Brain microvascular endothelial cell (primary cell): ENCODE measurements around the gene TFIP11.

ENCODE experiments used
- DNase-seq: peaks from one replicate; pipeline ENCODE4 v3.0.0-alpha.2; 2020
- H3K27ac ChIP-seq: fragments of 250-450 bp; sonication (Bioruptor Pico); 2 replicates; pipeline ENCODE4 v1.5.1; 2020; ENCODE audit warnings: mild to moderate bottlenecking, moderate library complexity
- H3K27me3 ChIP-seq: fragments of 250-450 bp; sonication (Bioruptor Pico); replicated peaks from 2 replicates; pipeline ENCODE4 v1.5.1; 2020; ENCODE audit warnings: mild to moderate bottlenecking
- H3K36me3 ChIP-seq: fragments of 250-450 bp; sonication (Bioruptor Pico); replicated peaks from 2 replicates; pipeline ENCODE4 v1.5.1; 2020; ENCODE audit warnings: mild to moderate bottlenecking
- H3K4me3 ChIP-seq: 2 replicates; pipeline ENCODE4 v1.5.1; 2011; ENCODE audit warnings: low read depth, mild to moderate bottlenecking, control low read depth, low read length, moderate library complexity
- CTCF ChIP-seq: IDR thresholded peaks from 2 replicates; pipeline ENCODE4 v1.5.1; 2011; ENCODE audit warnings: low read depth, mild to moderate bottlenecking, moderate library complexity, low read length, control low read depth, inconsistent platforms; ENCODE audit errors: missing control alignments
- in situ Hi-C: cut with HindIII; loops from 2 replicates; pipeline ENCODE4 v1.10.0; 2017; ENCODE audit warnings: low sequenced_read_pairs, low pct_ligation_motif_present

TFIP11 gene

GRCh38 chr22:26462641-26463040 is 49.6 kb downstream of the TFIP11 start:
- Histone ChIP-seq H3K27ac (no peak overlapping the region), H3K27me3 (no peaks in the 10 kb centered on the region), H3K4me3 (no peak overlapping the region), H3K36me3 (peaks cover 24% of the 10 kb centered on the region)
- no peak for DNase-seq
- no peak for TF ChIP-seq CTCF
- in situ Hi-C loops, result no loop called here

- H3K27ac ChIP-seq, result no peak overlapping the region
- no peak for TF ChIP-seq CTCF
- no peak for DNase-seq
- in situ Hi-C loops, result no loop called here
- H3K27me3 ChIP-seq, result no peaks in the 10 kb centered on the region
- H3K4me3 ChIP-seq, result no peak overlapping the region
- H3K36me3 ChIP-seq, result peaks cover 28% of the 10 kb centered on the region
Observed at GRCh38 chr22:26462051-26462450, 50.2 kb downstream of the TFIP11 start.

GRCh38 chr22:26461188-26461810 is 51.0 kb downstream of the TFIP11 start:
- DNase-seq, result peak; percentile 20
- Histone ChIP-seq H3K27ac (no peak overlapping the region), H3K4me3 (no peak overlapping the region), H3K27me3 (no peaks in the 10 kb centered on the region), H3K36me3 (peaks cover 28% of the 10 kb centered on the region)
- TF ChIP-seq CTCF, result peak; percentile 91
- in situ Hi-C loops, result no loop called here

- Histone ChIP-seq H3K4me3 (no peak overlapping the region), H3K36me3 (peaks cover 18% of the 10 kb centered on the region), H3K27me3 (no peaks in the 10 kb centered on the region), H3K27ac (no peak overlapping the region)
- no peak for TF ChIP-seq CTCF
- no peak for DNase-seq
- in situ Hi-C loops, result no loop called here
Observed at GRCh38 chr22:26460202-26460601, 52.1 kb downstream of the TFIP11 start.

- in situ Hi-C loops, result no loop called here
- DNase-seq, result no peak
- Histone ChIP-seq H3K36me3 (peaks cover 10% of the 10 kb centered on the region), H3K27ac (no peak overlapping the region), H3K27me3 (no peaks in the 10 kb centered on the region), H3K4me3 (no peak overlapping the region)
- TF ChIP-seq CTCF, result no peak
Observed at GRCh38 chr22:26457661-26458272, 54.5 kb downstream of the TFIP11 start.
